Prostate gland (tissue), 2 donors: ENCODE measurements around the gene FKBP10. TPM values are rescaled to one million over a fixed set of nuclear protein-coding genes. Genes with fewer than 3 reads are reported as not detected.

Source experiments
- DNase-seq: peaks from one replicate; pipeline ENCODE4 v3.0.0-alpha.2; 2019; ENCODE audit warnings: low spot score
- H3K27ac ChIP-seq, 2 donors: fragments of 200-600 bp; sonication (generic); 2 replicates each; pipeline ENCODE4 v1.5.1; 2017 to 2019
- H3K27me3 ChIP-seq: fragments of 200-600 bp; sonication (generic); replicated peaks from 2 replicates; pipeline ENCODE4 v1.5.1; 2019; ENCODE audit not compliant: insufficient read depth
- H3K36me3 ChIP-seq, 2 donors: fragments of 200-600 bp; sonication (generic); 1 replicate in 1 of 2; 2 replicates in 1 of 2; pipeline versions ENCODE4 v1.5.1 to v1.8.1; 2017 to 2019
- H3K4me1 ChIP-seq: fragments of 200-600 bp; sonication (generic); replicated peaks from 2 replicates; pipeline ENCODE4 v1.5.1; 2019
- H3K4me3 ChIP-seq, 2 donors: fragments of 200-600 bp; sonication (generic); 2 replicates each; pipeline ENCODE4 v1.5.1; 2017 to 2019
- H3K9me3 ChIP-seq: fragments of 200-600 bp; sonication (generic); 2 replicates; pipeline ENCODE4 v1.5.1; 2017
- POLR2A ChIP-seq: fragments of 450-650 bp; IDR thresholded peaks from one replicate; pipeline ENCODE4 v1.6.1; 2016; ENCODE audit warnings: antibody characterized with exemption, mild to moderate bottlenecking
- POLR2AphosphoS5 ChIP-seq: sonication (generic); formaldehyde crosslinking; IDR thresholded peaks from one replicate; pipeline ENCODE4 v1.6.1; 2017; ENCODE audit warnings: antibody characterized with exemption
- WGBS: methylation state at CpG from one replicate; pipeline ENCODE4 v1.1.5; 2018; 5-methylcytosine and 5-hydroxymethylcytosine counted together
- intact Hi-C: fragments of 100-400 bp; cut with DNase I; formaldehyde crosslinking; loops from one replicate; pipeline ENCODE4 v1.14.2; 2022
- total RNA-seq, 2 donors: library from RNA; depleted of rRNA; stranded (reverse); fragments of >200 nt; gene quantifications; one replicate each; pipeline ENCODE4 v1.1.0, GENCODE V29; 2016
- TF ChIP-seq, protein P1 (sequence below), 4 experiments: fragments of 200-600 bp in 2 of 4; fragments of 450-650 bp in 2 of 4; sonication (generic) in 2 of 4; IDR thresholded peaks; 1 replicate in 3 of 4; 2 replicates in 1 of 4; pipeline ENCODE4 v1.5.1; 2016 to 2019; ENCODE audit warnings: antibody characterized with exemption in 4 of 4, mild to moderate bottlenecking in 2 of 4, moderate library complexity in 2 of 4

The FKBP10 gene
- total RNA-seq, 2 donors from 2014 or later, result 24.5 to 50.2 TPM

- peaks cover 22% of the 10 kb centered on the region for H3K4me1 ChIP-seq
- H3K4me3 ChIP-seq, result no peak overlapping the region
- no peaks in the 10 kb centered on the region for H3K9me3 ChIP-seq
- intact Hi-C loops, result no loop called here
- H3K27ac ChIP-seq, result no peak overlapping the region
- WGBS, result 90% methylated on average over 23 of the region's 23 CpGs
- no peaks in the 10 kb centered on the region for H3K27me3 ChIP-seq
- DNase-seq, result no peak
- TF ChIP-seq POLR2AphosphoS5 (no peak), POLR2A (no peak)
- TF ChIP-seq, protein P1, sequence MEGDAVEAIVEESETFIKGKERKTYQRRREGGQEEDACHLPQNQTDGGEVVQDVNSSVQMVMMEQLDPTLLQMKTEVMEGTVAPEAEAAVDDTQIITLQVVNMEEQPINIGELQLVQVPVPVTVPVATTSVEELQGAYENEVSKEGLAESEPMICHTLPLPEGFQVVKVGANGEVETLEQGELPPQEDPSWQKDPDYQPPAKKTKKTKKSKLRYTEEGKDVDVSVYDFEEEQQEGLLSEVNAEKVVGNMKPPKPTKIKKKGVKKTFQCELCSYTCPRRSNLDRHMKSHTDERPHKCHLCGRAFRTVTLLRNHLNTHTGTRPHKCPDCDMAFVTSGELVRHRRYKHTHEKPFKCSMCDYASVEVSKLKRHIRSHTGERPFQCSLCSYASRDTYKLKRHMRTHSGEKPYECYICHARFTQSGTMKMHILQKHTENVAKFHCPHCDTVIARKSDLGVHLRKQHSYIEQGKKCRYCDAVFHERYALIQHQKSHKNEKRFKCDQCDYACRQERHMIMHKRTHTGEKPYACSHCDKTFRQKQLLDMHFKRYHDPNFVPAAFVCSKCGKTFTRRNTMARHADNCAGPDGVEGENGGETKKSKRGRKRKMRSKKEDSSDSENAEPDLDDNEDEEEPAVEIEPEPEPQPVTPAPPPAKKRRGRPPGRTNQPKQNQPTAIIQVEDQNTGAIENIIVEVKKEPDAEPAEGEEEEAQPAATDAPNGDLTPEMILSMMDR (IDR thresholded peaks at IDR 0.05), result no peak
- H3K36me3 ChIP-seq, result peaks cover 10 to 24% of the 10 kb centered on the region in 2 donors
These were observed 44.0 kb upstream of the FKBP10 start for GRCh38 chr17:41768682-41769288.

DNA sequence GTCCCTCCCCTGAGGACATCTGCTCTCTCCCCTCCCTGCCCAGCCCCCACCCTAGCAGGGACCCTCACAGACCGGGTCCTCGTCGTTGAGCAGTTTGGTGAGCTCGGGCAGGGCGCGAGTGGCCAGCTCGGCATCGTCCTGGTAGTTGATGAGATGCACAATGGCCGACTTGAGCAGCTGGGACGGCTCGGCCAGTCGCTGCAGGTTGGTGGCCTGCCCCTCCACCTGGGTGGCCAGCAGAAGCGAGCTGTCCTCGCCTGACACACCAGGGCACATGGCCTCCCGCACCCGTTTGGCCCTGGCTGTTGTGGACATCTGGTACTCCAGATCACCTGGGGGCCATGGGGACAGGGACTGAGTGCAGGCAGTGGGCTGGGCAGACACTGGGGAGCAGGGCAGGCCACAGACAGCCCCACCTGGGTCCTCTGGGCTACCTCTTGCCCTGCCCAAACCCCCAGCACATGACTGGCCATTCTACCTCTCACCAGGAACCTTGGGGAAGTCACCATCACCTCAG, 43.4 kb upstream of the FKBP10 start:
- Histone ChIP-seq H3K9me3 (no peaks in the 10 kb centered on the region), H3K27ac (no peak overlapping the region), H3K27me3 (no peaks in the 10 kb centered on the region), H3K4me3 (no peak overlapping the region), H3K36me3 (peaks cover 10 to 21% of the 10 kb centered on the region in 2 donors), H3K4me1 (peaks cover 22% of the 10 kb centered on the region)
- intact Hi-C loops, result no loop called here
- DNase-seq, result no peak
- WGBS, result 86% methylated on average over 16 of the region's 16 CpGs
- TF ChIP-seq, protein P1 (IDR thresholded peaks at IDR 0.05), result no peak
- TF ChIP-seq POLR2AphosphoS5 (no peak), POLR2A (no peak)

DNA sequence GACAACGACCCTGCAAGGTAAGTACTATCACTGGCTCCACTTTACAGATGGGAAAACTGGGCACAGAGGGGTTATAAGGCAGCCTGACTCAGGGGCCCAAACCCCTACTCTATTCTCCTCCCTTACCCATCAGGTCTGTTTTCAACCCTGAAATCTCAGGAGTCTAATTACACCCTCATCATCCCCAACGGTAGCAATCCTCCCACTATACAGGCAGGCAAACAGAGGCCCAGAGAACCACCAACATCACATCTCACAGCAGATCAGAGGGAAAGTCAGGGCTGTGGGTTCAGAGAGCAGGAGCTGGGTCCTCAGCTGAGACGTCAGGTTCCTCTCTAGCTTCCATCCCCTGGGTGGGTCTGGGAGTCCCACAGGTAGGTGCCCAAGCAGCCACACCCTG, 42.8 kb upstream of the FKBP10 start:
- Histone ChIP-seq H3K27ac (no peak overlapping the region), H3K36me3 (peaks cover 10 to 21% of the 10 kb centered on the region in 2 donors), H3K4me3 (no peak overlapping the region), H3K9me3 (no peaks in the 10 kb centered on the region), H3K4me1 (peaks cover 26% of the 10 kb centered on the region), H3K27me3 (no peaks in the 10 kb centered on the region)
- intact Hi-C loops, result no loop called here
- TF ChIP-seq POLR2AphosphoS5 (no peak), POLR2A (no peak)
- TF ChIP-seq, protein P1 (IDR thresholded peaks at IDR 0.05), result no peak
- WGBS, result 69% methylated on average over 3 of the region's 3 CpGs
- no peak for DNase-seq

DNA sequence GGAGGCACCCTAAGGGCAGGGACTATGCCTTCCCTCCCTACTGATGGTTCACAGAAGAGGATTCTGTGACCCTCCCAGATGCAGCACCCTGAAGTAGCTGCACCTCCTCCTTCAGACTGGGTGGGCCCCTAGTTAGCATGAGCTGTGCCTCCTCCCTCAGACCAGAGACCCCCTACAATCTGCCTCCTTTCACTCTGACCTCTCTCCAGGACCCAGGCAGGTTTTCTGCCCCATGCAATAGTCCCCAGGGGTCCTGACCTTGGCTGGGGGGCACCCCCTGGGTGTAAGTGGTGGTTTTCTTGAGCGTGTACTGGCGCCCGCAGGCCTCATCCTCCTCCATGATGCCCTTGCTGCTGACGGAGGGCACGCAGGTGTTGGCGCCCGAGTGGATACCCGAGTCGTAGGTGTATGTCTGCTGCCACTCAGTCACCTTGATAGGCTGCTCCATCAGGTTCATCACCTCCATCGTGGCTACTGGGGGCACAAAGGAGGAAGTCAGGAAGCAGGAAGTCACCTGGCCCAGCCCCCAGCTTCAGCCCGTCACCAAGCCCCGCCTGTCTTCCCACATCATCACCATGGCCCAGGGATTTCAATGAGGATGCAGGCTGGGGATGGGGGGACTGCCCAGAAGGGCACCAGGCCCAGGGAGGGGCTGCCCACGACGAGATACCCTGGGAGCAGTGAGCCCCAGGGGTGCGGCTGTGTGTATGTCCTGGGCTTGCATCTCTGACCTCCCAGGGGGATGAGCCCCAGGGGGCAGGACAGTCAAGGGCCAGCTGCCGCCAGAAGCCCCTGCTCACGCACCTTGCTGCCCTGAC, 41.2 kb upstream of the FKBP10 start:
- DNase-seq, result no peak
- no peaks in the 10 kb centered on the region for H3K27me3 ChIP-seq
- no peak for TF ChIP-seq POLR2A
- TF ChIP-seq POLR2AphosphoS5, result no peak
- TF ChIP-seq, protein P1 (IDR thresholded peaks at IDR 0.05), result no peak
- WGBS, result 76% methylated on average over 17 of the region's 17 CpGs
- H3K36me3 ChIP-seq, result peaks cover 10 to 18% of the 10 kb centered on the region in 2 donors
- peaks cover 42% of the 10 kb centered on the region for H3K4me1 ChIP-seq
- peak overlapping the region; percentile 83 to 88 for H3K27ac ChIP-seq
- intact Hi-C loops, result no loop called here
- H3K4me3 ChIP-seq, result no peak overlapping the region
- no peaks in the 10 kb centered on the region for H3K9me3 ChIP-seq
